ENCODE results near the gene RAD51AP1.

The RAD51AP1 gene

GRCh38 chr12:4603421-4603820 lies 64.7 kb downstream of the RAD51AP1 start:
- no peak for TF ChIP-seq CTCF (IDR thresholded peaks at IDR 0.05; ENCODE audit: control extremely low read depth, extremely low read depth, low read depth, missing control alignments)
- ChIA-PET POLR2A (no interaction called here), CTCF (interaction anchor here (0.9 to 5.4 kb wide), 7 partner anchors 11 to 49 kb away, joined by 3 to 96 read pairs (median 4); partner anchors contain the start of genes AKAP3 and NDUFA9)
- DNase-seq (ENCODE audit: extremely low spot score) = no peak

- TF ChIP-seq CTCF (IDR thresholded peaks at IDR 0.05; ENCODE audit: control extremely low read depth, extremely low read depth, low read depth, missing control alignments) = no peak
- ChIA-PET CTCF (interaction anchor here (0.6 to 5.4 kb wide), 23 partner anchors 12 to 670 kb away, joined by 3 to 96 read pairs (median 4); partner anchors contain the start of genes AKAP3 and NDUFA9), POLR2A (no interaction called here)
- DNase-seq (ENCODE audit: extremely low spot score) = no peak
These were observed 65.3 kb downstream of the RAD51AP1 start for GRCh38 chr12:4603946-4604345.

GRCh38 chr12:4604684-4605193 lies 66.0 kb downstream of the RAD51AP1 start:
- ChIA-PET CTCF (interaction anchor here (0.6 to 5.4 kb wide), 26 partner anchors 13 to 670 kb away, joined by 3 to 96 read pairs (median 4); partner anchors contain the start of genes AKAP3 and NDUFA9), POLR2A (no interaction called here)
- TF ChIP-seq CTCF (IDR thresholded peaks at IDR 0.05; ENCODE audit: control extremely low read depth, extremely low read depth, low read depth, missing control alignments) = peak; percentile 97
- DNase-seq (ENCODE audit: extremely low spot score) = peak; percentile 86

GRCh38 chr12:4607056-4607455 lies 68.4 kb downstream of the RAD51AP1 start:
- DNase-seq (ENCODE audit: extremely low spot score) = no peak
- TF ChIP-seq CTCF (IDR thresholded peaks at IDR 0.05; ENCODE audit: control extremely low read depth, extremely low read depth, low read depth, missing control alignments) = no peak
- CTCF ChIA-PET = no interaction called here
- POLR2A ChIA-PET = no interaction called here

GRCh38 chr12:4609071-4609470 lies 70.4 kb downstream of the RAD51AP1 start:
- ChIA-PET POLR2A (no interaction called here), CTCF (no interaction called here)
- TF ChIP-seq CTCF (IDR thresholded peaks at IDR 0.05; ENCODE audit: control extremely low read depth, extremely low read depth, low read depth, missing control alignments) = no peak
- DNase-seq (ENCODE audit: extremely low spot score) = no peak
